ENCODE results near the gene OR6S1.

The OR6S1 gene

DNA sequence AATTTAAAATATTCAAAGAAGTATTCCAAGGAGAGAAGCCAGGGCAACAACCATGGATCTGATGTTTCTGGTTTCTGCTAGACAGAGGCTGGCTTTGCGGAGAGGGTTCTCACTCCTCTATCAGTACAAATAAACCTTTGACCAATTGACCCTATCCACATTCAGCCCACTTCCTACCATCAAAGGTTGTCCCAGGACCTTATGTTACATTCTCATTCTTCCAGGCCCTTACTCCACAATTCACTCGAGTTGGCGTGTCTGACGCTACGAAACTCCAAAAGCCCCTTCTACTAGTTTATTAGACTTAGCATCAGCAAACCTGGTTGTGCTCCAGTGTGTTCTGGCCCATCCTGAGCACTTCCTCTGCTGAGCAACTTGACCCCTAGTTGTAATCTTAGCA lies 25.5 kb downstream of the OR6S1 start:
- DNase-seq (ENCODE audit: low spot score in 2 of 2) (no peak), ATAC-seq (ENCODE audit: low read depth) (no peak)
- H3K4me1 Mint-ChIP-seq, result peaks cover 15% of the 10 kb centered on the region
- peaks cover 3% of the 10 kb centered on the region for H3K27me3 Mint-ChIP-seq
- no peaks in the 10 kb centered on the region for H3K36me3 Mint-ChIP-seq
- H3K27ac Mint-ChIP-seq, result no peak overlapping the region
- H3K9me3 Mint-ChIP-seq, result no peaks in the 10 kb centered on the region
- H3K4me3 Mint-ChIP-seq, result no peak overlapping the region

DNA sequence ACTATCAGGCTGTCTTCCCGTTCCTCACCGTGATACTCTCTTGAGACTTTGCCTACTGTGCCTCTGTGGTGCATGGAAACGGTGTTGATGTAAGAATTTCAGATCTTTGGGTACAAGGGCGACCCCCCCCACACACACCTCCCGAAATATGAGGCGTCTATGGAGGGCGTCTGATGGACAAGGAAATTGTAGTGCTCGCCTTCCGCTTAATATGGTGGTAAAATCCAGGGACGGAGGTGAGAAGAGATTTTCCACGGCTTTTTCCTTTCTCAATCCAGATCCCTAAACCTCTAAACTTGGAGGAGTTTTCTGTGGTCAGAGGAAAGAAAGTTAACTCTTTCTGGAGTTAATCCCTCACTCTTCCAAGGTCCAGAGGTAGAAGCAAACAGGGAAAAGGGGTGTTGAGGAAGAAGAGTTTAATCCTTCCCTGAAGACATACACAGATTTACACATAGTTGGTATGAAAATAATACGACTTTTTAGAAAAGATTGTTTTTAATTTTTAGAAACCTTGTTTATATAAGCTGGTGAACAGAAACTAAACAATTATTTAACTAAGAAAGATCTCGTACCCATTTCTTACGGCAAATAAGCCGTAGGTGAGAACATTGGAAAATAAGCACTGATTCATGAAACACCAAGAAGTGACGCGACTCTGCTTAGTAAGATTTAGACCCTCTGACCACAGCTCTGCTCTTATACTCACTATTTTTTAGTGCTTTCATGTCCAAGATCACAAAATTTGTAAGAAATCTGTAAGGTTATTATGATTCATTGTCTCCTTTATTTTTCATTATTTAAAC lies 27.3 kb downstream of the OR6S1 start:
- Mint-ChIP-seq H3K4me1 (peaks cover 15% of the 10 kb centered on the region), H3K27me3 (peaks cover 3% of the 10 kb centered on the region), H3K36me3 (no peaks in the 10 kb centered on the region), H3K27ac (no peak overlapping the region), H3K9me3 (no peaks in the 10 kb centered on the region), H3K4me3 (no peak overlapping the region)
- DNase-seq (ENCODE audit: low spot score in 2 of 2) (no peak), ATAC-seq (ENCODE audit: low read depth) (no peak)

DNA sequence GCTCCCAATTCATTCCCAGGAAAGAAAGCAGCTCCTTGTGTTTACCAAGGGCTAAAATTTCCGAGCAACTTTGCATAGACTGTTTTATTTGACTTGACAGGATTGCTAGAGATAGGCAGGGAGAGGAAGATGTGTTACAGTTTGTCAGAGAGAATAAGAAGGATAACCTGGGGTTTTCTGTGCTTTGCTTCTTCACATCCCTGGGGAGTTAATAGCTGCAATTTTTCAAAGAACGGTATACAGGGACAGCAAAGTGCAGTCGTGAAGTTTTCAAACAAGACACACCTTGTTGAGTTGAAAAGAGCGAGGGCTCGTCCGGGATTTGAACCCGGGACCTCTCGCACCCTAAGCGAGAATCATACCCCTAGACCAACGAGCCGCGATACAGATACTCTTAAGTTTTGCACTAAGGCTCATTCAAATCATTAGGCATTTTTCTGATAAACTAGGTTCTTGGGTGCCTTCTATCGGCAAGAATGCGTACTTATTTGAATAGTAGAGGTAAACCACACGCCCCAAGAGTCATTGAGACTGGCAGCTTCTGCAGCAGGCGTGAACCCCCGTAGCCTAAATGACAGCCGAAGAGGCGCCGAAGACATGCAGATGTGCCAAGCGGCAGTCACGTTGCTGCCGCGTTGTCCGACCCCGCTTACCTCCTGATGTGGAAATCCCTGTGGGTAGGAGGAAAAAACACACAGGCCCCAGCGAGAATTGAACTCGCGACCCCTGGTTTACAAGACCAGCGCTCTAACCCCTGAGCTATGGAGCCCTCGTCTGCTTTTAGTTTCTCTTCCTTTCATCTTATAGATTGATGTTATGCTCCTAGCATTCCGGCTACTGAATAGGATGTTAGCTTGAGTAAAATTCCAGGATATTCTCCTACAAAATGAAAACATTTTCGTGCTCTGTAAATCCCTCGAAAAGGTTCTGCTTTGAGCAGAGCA lies 28.1 kb downstream of the OR6S1 start:
- H3K36me3 Mint-ChIP-seq, result no peaks in the 10 kb centered on the region
- DNase-seq (ENCODE audit: low spot score in 2 of 2) (peak; percentile 82 to 88), ATAC-seq (ENCODE audit: low read depth) (peak; percentile 69)
- no peak overlapping the region for H3K4me3 Mint-ChIP-seq
- H3K4me1 Mint-ChIP-seq, result peaks cover 10% of the 10 kb centered on the region
- no peak overlapping the region for H3K27ac Mint-ChIP-seq
- no peaks in the 10 kb centered on the region for H3K9me3 Mint-ChIP-seq
- peaks cover 1% of the 10 kb centered on the region for H3K27me3 Mint-ChIP-seq

DNA sequence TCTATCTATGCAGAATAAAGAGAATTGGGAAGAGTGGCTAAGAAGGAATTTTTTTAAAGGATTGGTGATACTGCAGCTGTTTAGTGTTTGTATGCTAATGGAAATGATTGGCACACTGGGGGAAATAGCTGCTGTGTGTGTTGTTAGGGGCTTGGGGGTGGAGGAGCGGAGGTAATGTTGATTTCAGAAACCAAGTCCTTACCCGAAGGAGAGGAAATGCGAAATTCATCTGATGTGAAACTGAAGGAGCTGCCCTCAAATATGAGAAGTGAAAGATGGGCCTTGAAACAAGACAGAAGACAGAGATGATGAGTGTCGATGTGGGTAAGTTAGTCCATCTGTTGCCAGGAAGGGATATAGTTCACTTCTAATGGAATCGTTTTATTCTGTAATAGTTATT lies 29.1 kb downstream of the OR6S1 start:
- Mint-ChIP-seq H3K9me3 (no peaks in the 10 kb centered on the region), H3K27me3 (peaks cover 1% of the 10 kb centered on the region), H3K36me3 (no peaks in the 10 kb centered on the region), H3K4me1 (peaks cover 7% of the 10 kb centered on the region), H3K4me3 (no peak overlapping the region), H3K27ac (no peak overlapping the region)
- peak; percentile 56 for ATAC-seq (ENCODE audit: low read depth)
- peak in 1 of 2 donors; percentile 57 for DNase-seq (ENCODE audit: low spot score in 2 of 2)

DNA sequence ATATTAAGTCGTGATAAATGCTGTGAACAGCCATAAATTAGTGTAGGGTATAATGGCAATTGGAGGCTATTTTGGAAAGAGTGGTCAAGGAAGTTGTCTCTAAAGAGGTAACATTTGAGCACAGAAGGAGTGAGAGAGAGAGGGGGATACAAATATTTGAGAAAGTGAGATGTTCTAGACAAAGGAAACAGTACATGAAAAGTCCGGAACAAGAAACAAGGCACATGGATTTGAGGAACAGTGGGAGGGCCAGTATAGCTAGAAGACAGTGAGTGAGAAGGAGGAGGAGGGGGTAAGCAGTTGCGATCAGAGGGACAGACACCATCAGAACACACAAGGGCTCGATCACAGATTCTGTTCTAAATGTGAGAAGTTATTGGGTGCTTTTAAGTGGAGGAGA lies 30.2 kb downstream of the OR6S1 start:
- ATAC-seq (ENCODE audit: low read depth), result no peak
- no peak for DNase-seq (ENCODE audit: low spot score in 2 of 2)

DNA sequence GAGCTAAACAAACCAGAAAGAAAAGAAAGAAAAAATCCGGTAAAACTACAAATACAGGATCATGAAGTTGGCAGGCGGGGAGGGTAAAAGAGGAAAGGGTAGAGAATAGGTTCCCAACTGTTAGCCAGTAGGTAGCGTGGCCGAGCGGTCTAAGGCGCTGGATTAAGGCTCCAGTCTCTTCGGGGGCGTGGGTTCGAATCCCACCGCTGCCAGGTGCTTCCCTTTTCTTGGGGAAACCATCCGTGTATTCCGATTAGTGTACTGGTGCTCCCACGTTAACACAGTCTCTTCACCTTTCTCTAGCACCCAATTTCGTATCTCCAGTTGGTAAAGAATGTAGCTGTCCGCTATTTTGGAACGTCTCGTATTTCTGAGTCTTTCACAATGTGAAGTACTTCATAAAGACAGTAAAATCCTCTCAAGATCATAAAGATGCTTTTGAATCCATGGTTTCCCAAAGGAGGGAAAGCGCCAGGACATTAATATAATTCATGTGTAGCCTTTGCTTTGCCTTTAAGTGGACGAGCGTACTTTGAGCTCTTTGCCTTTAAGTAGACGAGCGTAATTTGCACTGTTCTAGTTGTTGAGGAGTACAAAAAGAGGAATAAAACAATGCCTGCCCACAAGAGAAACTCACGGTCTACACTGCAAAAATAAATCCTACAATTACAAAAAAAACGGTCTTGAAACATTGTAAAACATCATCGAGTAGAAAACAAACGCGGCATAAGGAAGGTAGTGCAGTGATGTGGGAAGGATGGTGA lies 31.3 kb downstream of the OR6S1 start:
- Mint-ChIP-seq H3K27me3 (no peaks in the 10 kb centered on the region), H3K36me3 (no peaks in the 10 kb centered on the region), H3K9me3 (no peaks in the 10 kb centered on the region), H3K27ac (no peak overlapping the region), H3K4me3 (no peak overlapping the region), H3K4me1 (peaks cover 4% of the 10 kb centered on the region)
- ATAC-seq (ENCODE audit: low read depth), result peak; percentile 6
- peak; percentile 66 to 70 for DNase-seq (ENCODE audit: low spot score in 2 of 2)

More for the DNA sequence above, 30.2 kb downstream of the OR6S1 start:
- no peaks in the 10 kb centered on the region for H3K9me3 Mint-ChIP-seq
- H3K36me3 Mint-ChIP-seq, result no peaks in the 10 kb centered on the region
- no peak overlapping the region for H3K27ac Mint-ChIP-seq
- H3K4me1 Mint-ChIP-seq, result peaks cover 7% of the 10 kb centered on the region
- no peak overlapping the region for H3K4me3 Mint-ChIP-seq
- peaks cover 1% of the 10 kb centered on the region for H3K27me3 Mint-ChIP-seq

DNA sequence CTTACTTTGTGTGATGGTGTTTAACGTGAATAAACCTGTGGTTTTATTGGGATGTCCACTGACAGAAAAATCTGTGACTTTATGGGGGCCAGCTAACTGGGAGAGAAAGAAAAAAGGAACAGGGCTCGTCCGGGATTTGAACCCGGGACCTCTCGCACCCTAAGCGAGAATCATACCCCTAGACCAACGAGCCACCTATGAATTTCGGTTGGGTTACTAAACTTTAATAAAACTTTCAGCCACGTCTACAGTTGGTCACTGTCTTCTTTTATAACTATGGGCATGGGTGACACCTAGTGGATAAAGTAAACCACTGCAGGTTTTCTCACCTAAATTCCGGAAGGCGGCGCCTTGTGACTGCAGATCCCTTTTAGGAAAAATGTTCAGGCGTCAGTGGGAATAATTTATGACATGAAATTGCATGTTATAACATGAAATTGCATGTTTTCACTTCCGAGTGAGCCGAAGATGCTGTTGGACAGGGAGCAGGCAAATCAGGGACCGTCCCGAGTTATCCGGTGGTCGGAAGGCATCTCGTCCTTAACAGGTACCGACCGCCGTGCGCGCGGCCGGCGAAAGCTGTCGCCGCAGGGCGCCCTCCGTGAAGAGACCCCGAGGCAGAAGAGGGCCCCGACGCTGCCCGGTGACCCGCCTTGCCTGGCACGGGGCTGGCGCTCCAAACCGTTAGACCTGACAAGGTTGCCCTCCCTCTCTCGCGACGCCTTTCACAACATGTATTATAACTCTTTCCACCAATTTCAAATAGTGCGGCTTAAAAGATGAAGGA lies 32.1 kb downstream of the OR6S1 start:
- ATAC-seq (ENCODE audit: low read depth) (peak; percentile 11), DNase-seq (ENCODE audit: low spot score in 2 of 2) (peak; percentile 67 to 81)
- Mint-ChIP-seq H3K27ac (no peak overlapping the region), H3K4me3 (no peak overlapping the region), H3K36me3 (no peaks in the 10 kb centered on the region), H3K27me3 (no peaks in the 10 kb centered on the region), H3K9me3 (no peaks in the 10 kb centered on the region), H3K4me1 (peaks cover 4% of the 10 kb centered on the region)

DNA sequence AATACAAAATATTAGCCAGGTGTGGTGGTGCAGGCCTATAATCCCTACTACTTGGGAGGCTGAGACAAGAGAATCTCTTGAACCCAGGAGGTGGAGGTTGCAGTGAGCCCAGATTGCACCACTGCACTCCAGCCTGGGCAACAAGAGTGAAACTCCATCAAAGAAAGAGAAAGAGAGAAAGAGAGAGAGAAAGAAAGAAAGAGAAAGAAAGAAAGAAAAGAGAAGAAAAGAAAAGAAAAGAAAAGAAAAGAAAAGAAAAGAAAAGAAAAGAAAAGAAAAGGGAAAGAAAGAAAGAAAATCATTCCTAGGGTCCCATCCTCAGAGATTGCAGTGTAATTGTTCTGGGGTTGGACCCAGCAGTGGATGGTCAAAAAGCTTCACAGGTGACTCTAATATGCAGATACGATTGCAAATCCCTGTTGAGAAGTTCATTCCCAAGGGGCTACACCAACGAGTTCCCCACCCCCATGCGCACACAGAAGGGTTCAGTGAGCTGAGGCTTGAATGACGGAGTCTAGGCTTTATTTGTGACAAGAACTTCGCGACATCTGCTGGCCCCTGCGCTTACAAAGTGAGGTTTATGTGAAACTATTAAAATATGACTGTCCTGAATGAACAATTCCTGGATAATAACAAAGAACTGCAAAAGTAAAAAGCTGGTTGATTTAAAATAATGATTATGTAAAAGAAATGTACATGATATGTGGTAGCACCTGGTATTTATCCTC lies 32.9 kb downstream of the OR6S1 start:
- Mint-ChIP-seq H3K36me3 (no peaks in the 10 kb centered on the region), H3K27ac (no peak overlapping the region), H3K4me1 (peaks cover 4% of the 10 kb centered on the region), H3K4me3 (peak overlapping the region; percentile 4), H3K9me3 (no peaks in the 10 kb centered on the region), H3K27me3 (no peaks in the 10 kb centered on the region)
- DNase-seq (ENCODE audit: low spot score in 2 of 2), result no peak
- ATAC-seq (ENCODE audit: low read depth), result no peak

DNA sequence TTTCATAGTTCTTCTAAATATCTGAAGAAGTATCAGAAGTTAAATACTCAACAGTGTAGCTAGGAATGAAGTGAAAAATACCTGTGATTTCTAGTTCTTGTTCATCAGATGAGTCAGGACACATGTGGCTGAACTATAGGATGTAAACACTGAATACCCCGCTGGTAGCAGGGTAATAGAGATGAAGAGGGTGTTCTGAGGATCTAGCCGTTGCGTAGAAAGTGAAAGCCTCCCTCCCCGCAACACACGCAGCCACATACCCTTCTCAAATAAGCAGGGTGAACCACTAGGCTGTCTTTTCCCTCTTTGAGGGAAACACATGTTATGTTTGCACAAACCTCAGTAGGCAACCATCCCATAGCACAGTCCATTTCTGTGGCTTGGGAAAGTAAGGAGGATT lies 33.9 kb downstream of the OR6S1 start:
- no peaks in the 10 kb centered on the region for H3K27me3 Mint-ChIP-seq
- no peak overlapping the region for H3K27ac Mint-ChIP-seq
- no peak overlapping the region for H3K4me3 Mint-ChIP-seq
- no peaks in the 10 kb centered on the region for H3K9me3 Mint-ChIP-seq
- H3K36me3 Mint-ChIP-seq, result no peaks in the 10 kb centered on the region
- peaks cover 4% of the 10 kb centered on the region for H3K4me1 Mint-ChIP-seq
- ATAC-seq (ENCODE audit: low read depth), result no peak
- DNase-seq (ENCODE audit: low spot score in 2 of 2), result no peak

DNA sequence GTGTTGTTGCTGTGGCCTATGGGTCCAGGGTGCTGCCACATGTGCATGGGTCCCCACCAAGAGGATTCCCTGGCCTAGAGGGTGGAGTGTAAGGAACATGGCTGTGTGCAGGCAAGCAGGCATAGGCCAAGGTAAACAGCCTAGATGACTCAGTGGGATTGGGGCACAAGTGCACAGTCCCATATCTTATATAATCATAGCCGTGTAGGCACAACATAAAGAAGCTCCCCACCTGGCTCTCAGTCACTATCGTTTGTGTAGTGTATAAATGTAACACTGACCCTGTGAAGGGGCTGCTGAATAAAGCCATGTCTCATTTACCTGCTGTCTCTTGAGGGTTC lies 34.6 kb downstream of the OR6S1 start:
- Mint-ChIP-seq H3K4me1 (peaks cover 4% of the 10 kb centered on the region), H3K4me3 (no peak overlapping the region), H3K27me3 (no peaks in the 10 kb centered on the region), H3K27ac (no peak overlapping the region), H3K36me3 (no peaks in the 10 kb centered on the region), H3K9me3 (no peaks in the 10 kb centered on the region)
- no peak for ATAC-seq (ENCODE audit: low read depth)
- no peak for DNase-seq (ENCODE audit: low spot score in 2 of 2)

DNA sequence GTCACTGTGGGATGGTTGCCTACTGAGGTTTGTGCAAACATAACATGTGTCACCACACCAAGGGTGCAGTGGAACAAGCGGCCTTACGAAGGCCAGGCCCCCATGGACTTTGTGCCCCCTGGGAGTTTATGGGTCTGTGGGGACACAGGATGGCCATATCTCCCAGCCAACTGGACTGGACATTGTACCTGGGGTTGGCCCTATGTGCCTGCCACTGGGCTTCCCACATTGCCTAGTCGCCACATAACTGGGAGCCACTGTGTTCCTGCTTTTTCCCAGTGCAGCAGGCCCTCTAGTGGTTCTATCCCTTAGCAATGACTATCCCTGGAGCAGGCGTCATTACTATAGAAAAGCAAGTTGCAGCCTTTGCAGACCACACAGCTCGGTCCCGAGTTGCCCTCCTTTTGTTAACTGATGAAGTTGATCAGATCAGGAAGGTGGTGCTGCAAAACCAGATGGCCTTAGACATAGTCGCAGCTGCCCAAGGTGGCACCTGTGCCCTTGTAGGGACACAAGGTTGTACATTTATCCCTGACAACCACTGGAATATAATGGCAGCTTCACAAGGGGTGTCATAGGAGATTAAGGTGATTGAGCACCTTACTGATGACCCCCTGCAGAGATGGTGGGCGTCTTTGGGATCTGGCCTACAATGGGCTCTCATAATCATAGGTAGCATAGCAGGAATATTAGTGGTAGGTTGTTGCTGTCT lies 35.1 kb downstream of the OR6S1 start:
- Mint-ChIP-seq H3K4me3 (no peak overlapping the region), H3K27me3 (no peaks in the 10 kb centered on the region), H3K4me1 (peaks cover 4% of the 10 kb centered on the region), H3K36me3 (no peaks in the 10 kb centered on the region), H3K27ac (no peak overlapping the region), H3K9me3 (no peaks in the 10 kb centered on the region)
- DNase-seq (ENCODE audit: low spot score in 2 of 2), result no peak
- no peak for ATAC-seq (ENCODE audit: low read depth)

DNA sequence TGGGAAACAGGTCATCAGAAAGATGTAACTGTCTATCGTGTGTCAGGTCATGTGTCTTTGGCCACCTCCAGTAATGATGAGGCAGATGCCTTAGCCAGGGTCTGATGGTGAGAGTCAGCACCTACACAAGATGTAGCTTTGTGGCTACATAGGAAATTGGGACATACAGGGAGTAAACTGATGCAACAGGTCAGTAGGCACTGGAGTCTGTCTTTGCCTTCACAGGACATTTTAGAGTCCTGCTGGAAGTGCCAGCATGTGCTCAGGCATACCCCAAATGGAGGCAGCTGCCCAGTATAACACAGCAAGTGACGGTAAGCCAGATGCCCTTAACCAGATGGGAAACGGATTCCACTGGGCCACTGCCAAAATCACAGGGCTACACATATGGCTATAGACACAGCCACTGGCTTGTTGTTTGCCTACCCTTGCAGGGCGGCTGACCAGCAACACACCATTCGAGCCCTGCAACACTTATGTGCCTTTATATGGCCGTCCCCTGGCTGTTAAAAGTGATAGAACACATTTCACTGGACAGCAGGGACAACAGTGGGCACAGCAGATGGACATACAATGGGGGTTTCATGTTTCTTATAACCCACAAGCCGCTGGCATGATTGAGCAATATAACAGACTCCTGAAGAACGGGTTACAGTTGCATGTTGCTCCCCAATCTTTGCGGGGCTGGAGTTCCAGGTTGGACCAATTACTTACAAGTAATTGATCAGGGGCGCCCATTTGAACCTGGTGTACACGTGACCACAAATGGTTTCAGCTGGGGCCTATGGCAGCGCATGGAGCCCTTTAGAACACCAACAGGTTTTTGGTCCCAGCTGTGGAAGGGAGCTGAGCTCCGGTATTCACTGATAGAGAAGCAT lies 37.4 kb downstream of the OR6S1 start:
- peaks cover 4% of the 10 kb centered on the region for H3K4me1 Mint-ChIP-seq
- no peaks in the 10 kb centered on the region for H3K9me3 Mint-ChIP-seq
- H3K4me3 Mint-ChIP-seq, result no peak overlapping the region
- DNase-seq (ENCODE audit: low spot score in 2 of 2) (no peak), ATAC-seq (ENCODE audit: low read depth) (no peak)
- H3K27me3 Mint-ChIP-seq, result no peaks in the 10 kb centered on the region
- no peaks in the 10 kb centered on the region for H3K36me3 Mint-ChIP-seq
- no peak overlapping the region for H3K27ac Mint-ChIP-seq

All from memory B cell (primary cell).